D721Med (cell line): Measurements from ENCODE around the gene ALPI.

Experiments used
- DNase-seq: peaks from one replicate; pipeline ENCODE4 v3.0.0; 2011; ENCODE audit warnings: low spot score; ENCODE audit not compliant: insufficient read length
- FAIRE-seq: peaks from 2 replicates; lab custom pipeline; 2011; peaks lifted over from hg19 to GRCh38; lab: Jason Lieb, UNC
- CTCF ChIP-seq: IDR thresholded peaks from 2 replicates; pipeline ENCODE4 v1.5.1; 2012; ENCODE audit warnings: mild to moderate bottlenecking, control low read depth; ENCODE audit not compliant: insufficient read depth; ENCODE audit errors: missing control alignments

Gene ALPI

GRCh38 chr2:232487385-232488096 is 31.6 kb downstream of the ALPI start, which contains the start of gene ECEL1:
ECEL1 (minus strand) TSS chr2:232487834; CDS start chr2:232486653, 1,181 bp downstream.
- no peak for FAIRE-seq

GRCh38 chr2:232488097-232488711 is 32.3 kb downstream of the ALPI start:
- FAIRE-seq (no peak), DNase-seq (no peak)
- no peak for TF ChIP-seq CTCF

More at GRCh38 chr2:232487385-232488096, 31.6 kb downstream of the ALPI start, which contains the start of gene ECEL1:
- DNase-seq: no peak
- no peak for TF ChIP-seq CTCF

GRCh38 chr2:232488721-232489300 is 32.9 kb downstream of the ALPI start:
- FAIRE-seq (no peak), DNase-seq (no peak)
- TF ChIP-seq CTCF: no peak

- TF ChIP-seq CTCF: no peak
- FAIRE-seq (no peak), DNase-seq (no peak)
Observed at GRCh38 chr2:232489516-232490220, 33.7 kb downstream of the ALPI start.

- no peak for DNase-seq
- no peak for FAIRE-seq
- no peak for TF ChIP-seq CTCF
Observed at GRCh38 chr2:232490221-232491138, 34.5 kb downstream of the ALPI start.

GRCh38 chr2:232491139-232491780 is 35.3 kb downstream of the ALPI start:
- no peak for DNase-seq

More at GRCh38 chr2:232491139-232491780, 35.3 kb downstream of the ALPI start:
- no peak for TF ChIP-seq CTCF
- FAIRE-seq: no peak
